HUES64 (cell line): ENCODE data around the gene LCN6.

Experiments
- H3K27ac ChIP-seq: 2 replicates; pipeline ENCODE4 v1.7.0; 2013; ENCODE audit warnings: low read depth, low read length, inconsistent platforms
- H3K27me3 ChIP-seq: 2 replicates; pipeline ENCODE4 v1.6.1; 2013; ENCODE audit warnings: mild to moderate bottlenecking, low read length; ENCODE audit not compliant: insufficient read depth
- H3K36me3 ChIP-seq: 2 replicates; pipeline ENCODE4 v1.6.1; 2013; ENCODE audit warnings: mild to moderate bottlenecking, low read length; ENCODE audit not compliant: insufficient read depth
- H3K4me1 ChIP-seq: 2 replicates; pipeline ENCODE4 v1.6.1; 2013; ENCODE audit warnings: mild to moderate bottlenecking, low read length, moderate library complexity; ENCODE audit not compliant: insufficient read depth
- H3K4me3 ChIP-seq: 2 replicates; pipeline ENCODE4 v1.5.1; 2013; ENCODE audit warnings: mild to moderate bottlenecking, low read length, moderate library complexity
- H3K9ac ChIP-seq: 2 replicates; pipeline ENCODE4 v1.6.1; 2013; ENCODE audit warnings: mild to moderate bottlenecking, low read depth, low read length
- H3K9me3 ChIP-seq: 2 replicates; pipeline ENCODE4 v1.6.1; 2013; ENCODE audit warnings: low read depth, low read length; ENCODE audit not compliant: insufficient read depth
- whole genome bisulfite sequencing: fragments of 150-250, 120-280 bp; methylation state at CpG from one replicate; pipeline ENCODE4 v1.1.7; 2013; ENCODE audit warnings: missing lambda C conversion rate; 5-methylcytosine and 5-hydroxymethylcytosine counted together

LCN6 gene

DNA sequence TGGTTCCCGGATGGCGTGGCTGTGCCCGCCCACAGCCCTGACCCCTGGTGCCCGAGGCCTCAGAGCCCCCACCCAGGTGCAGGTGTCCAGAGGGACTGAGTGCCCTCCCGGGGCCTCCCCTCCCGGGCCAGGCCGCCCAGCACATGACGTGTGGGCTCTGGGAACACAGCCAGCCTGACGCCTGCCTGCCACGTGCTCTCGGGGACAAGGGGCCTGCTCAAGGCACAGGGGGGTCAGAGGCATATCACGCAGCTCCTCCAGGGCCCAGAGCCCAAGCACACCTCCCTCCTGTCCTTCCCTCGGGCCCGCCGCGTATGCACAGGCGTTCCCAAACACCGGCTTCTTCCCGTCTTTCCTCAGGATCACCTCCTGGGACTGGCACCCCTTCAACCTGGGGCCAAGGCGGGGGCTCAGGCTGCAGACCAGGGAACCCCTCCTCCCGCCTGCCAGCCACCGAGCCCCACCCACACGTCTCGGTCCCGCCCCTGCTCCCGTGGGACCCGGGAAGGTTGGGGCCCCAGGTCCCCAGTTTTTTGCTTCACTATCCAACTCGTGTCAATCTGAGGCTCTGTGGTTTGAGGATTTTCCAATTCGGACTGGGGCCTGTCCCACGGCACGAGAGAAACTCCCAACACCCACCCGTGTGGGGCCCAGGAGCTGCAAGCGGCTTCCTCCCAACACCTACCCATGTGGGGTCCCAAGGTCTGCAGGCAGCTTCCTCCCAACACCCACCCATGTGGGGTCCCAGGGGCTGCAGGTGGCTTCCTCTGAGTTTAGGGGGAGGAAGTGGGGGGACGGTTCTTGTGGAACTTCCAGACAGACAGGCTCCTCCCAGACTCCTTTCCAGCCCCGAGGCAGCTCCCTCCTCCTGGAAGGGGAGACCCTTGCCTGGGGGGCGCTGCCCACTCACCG, 7.1 kb downstream of the LCN6 start:
- Histone ChIP-seq H3K36me3 (no peaks in the 10 kb centered on the region), H3K4me3 (no peak overlapping the region), H3K9me3 (no peaks in the 10 kb centered on the region), H3K4me1 (no peaks in the 10 kb centered on the region), H3K27ac (no peak overlapping the region), H3K27me3 (no peaks in the 10 kb centered on the region), H3K9ac (no peak overlapping the region)
- WGBS = 84% methylated on average over 37 of the region's 37 CpGs

- Histone ChIP-seq H3K9me3 (no peaks in the 10 kb centered on the region), H3K4me3 (no peak overlapping the region), H3K9ac (no peak overlapping the region), H3K27me3 (no peaks in the 10 kb centered on the region), H3K27ac (no peak overlapping the region), H3K36me3 (no peaks in the 10 kb centered on the region), H3K4me1 (no peaks in the 10 kb centered on the region)
- WGBS = 90% methylated on average over 16 of the region's 16 CpGs
Observed at GRCh38 chr9:136740491-136740890, 7.8 kb downstream of the LCN6 start.

- no peaks in the 10 kb centered on the region for H3K27me3 ChIP-seq
- H3K27ac ChIP-seq = no peak overlapping the region
- 92% methylated on average over 11 of the region's 11 CpGs for WGBS
- no peak overlapping the region for H3K9ac ChIP-seq
- no peaks in the 10 kb centered on the region for H3K9me3 ChIP-seq
- H3K4me1 ChIP-seq = no peaks in the 10 kb centered on the region
- H3K4me3 ChIP-seq = no peak overlapping the region
- no peaks in the 10 kb centered on the region for H3K36me3 ChIP-seq
Observed at GRCh38 chr9:136740069-136740468, 8.3 kb downstream of the LCN6 start.

- 90% methylated on average over 23 of the region's 23 CpGs for WGBS
- Histone ChIP-seq H3K4me3 (no peak overlapping the region), H3K27ac (no peak overlapping the region), H3K4me1 (no peaks in the 10 kb centered on the region), H3K9me3 (no peaks in the 10 kb centered on the region), H3K9ac (no peak overlapping the region), H3K36me3 (no peaks in the 10 kb centered on the region), H3K27me3 (no peaks in the 10 kb centered on the region)
Observed at GRCh38 chr9:136739509-136739908, 8.8 kb downstream of the LCN6 start.

GRCh38 chr9:136738960-136739359, 9.4 kb downstream of the LCN6 start:
- no peaks in the 10 kb centered on the region for H3K27me3 ChIP-seq
- H3K9me3 ChIP-seq = no peaks in the 10 kb centered on the region
- H3K9ac ChIP-seq = no peak overlapping the region
- H3K4me1 ChIP-seq = no peaks in the 10 kb centered on the region
- no peaks in the 10 kb centered on the region for H3K36me3 ChIP-seq
- WGBS = 93% methylated on average over 20 of the region's 20 CpGs
- H3K27ac ChIP-seq = no peak overlapping the region
- no peak overlapping the region for H3K4me3 ChIP-seq

- no peaks in the 10 kb centered on the region for H3K9me3 ChIP-seq
- no peaks in the 10 kb centered on the region for H3K4me1 ChIP-seq
- WGBS = 91% methylated on average over 21 of the region's 21 CpGs
- H3K27me3 ChIP-seq = no peaks in the 10 kb centered on the region
- no peaks in the 10 kb centered on the region for H3K36me3 ChIP-seq
- no peak overlapping the region for H3K27ac ChIP-seq
- no peak overlapping the region; the same call in 1 of the 2 replicates for H3K9ac ChIP-seq
- H3K4me3 ChIP-seq = no peak overlapping the region
Observed at GRCh38 chr9:136735812-136736480, 12.4 kb downstream of the LCN6 start.

DNA sequence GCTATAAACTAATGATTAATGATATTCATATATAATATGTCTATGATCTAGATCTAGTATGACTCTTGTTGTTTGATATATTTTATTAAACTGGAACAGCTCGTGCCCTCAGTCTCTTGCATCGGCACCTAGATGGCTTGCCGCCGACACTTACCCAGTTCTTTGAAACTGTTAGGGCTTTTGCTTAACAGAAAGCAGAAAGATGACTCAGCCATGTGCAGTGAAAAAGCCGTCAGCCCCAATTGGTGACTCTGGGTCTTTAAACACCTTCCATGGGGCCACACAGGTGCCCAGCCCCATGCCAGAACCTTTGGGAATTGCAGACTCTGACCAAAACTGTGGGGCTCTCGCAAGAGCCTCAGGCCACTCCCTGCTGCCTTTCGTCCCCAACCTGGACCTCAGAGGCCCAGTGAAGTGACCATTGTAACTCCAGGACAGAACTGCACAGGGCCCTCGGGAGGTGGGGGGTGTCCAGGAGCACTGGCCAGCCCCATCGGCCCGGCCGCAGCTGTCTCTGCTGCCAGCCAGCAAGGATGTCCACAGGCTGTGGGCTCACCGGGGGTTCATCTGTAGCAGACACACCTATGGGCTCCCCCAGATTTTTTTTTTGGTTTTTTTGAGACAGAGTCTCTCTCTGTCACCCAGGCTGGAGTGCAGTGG, 13.4 kb downstream of the LCN6 start:
- 85% methylated on average over 12 of the region's 12 CpGs for WGBS
- Histone ChIP-seq H3K27me3 (no peaks in the 10 kb centered on the region), H3K9ac (no peak overlapping the region), H3K27ac (no peak overlapping the region), H3K4me3 (no peak overlapping the region), H3K9me3 (no peaks in the 10 kb centered on the region), H3K36me3 (no peaks in the 10 kb centered on the region), H3K4me1 (no peaks in the 10 kb centered on the region)

- H3K27ac ChIP-seq = no peak overlapping the region
- H3K9me3 ChIP-seq = no peaks in the 10 kb centered on the region
- no peak overlapping the region for H3K4me3 ChIP-seq
- no peak overlapping the region for H3K9ac ChIP-seq
- no peaks in the 10 kb centered on the region for H3K4me1 ChIP-seq
- H3K27me3 ChIP-seq = peaks cover 10% of the 10 kb centered on the region
- 94% methylated on average over 12 of the region's 12 CpGs for whole genome bisulfite sequencing
- no peaks in the 10 kb centered on the region for H3K36me3 ChIP-seq
Observed at GRCh38 chr9:136733611-136734010, 14.7 kb downstream of the LCN6 start.

DNA sequence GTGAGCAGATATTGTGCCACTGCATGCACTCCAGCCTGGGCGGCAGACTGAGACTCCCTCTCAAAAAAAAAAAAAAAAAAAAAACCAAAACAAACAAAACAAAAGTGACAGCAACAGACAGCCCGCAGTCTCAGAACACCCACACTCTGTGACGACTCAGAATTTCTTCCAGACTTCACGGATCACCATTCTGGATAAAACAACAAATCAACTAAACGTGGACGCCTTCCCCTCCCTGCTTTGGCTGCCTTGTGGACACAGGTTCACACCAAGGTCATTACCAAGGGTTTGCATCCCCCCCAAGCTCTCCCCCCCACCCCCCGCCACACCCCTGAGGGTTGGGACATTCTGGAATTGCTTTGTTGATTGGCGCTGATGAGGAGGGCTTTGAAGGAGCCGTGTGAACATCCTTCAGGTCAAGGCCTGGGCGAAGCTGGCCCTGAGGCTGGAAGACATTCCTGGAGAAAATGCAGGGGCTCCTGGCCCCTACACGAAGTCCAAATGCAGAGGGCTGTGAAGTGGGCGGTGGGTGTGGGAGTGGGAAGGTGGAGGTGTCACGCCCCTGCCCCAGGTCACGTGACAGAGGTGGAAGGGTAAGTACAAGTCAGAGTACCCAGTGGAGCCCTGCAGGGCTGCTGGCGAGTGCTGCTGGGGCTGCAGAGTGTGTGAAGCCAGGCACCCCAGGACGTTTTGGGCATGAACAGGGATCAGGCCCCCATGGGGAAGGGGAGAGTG, 15.7 kb downstream of the LCN6 start:
- Histone ChIP-seq H3K27ac (no peak overlapping the region), H3K27me3 (peaks cover 13% of the 10 kb centered on the region), H3K9ac (no peak overlapping the region), H3K4me3 (no peak overlapping the region), H3K9me3 (no peaks in the 10 kb centered on the region), H3K4me1 (no peaks in the 10 kb centered on the region), H3K36me3 (no peaks in the 10 kb centered on the region)
- 69% methylated on average over 15 of the region's 16 CpGs for WGBS

DNA sequence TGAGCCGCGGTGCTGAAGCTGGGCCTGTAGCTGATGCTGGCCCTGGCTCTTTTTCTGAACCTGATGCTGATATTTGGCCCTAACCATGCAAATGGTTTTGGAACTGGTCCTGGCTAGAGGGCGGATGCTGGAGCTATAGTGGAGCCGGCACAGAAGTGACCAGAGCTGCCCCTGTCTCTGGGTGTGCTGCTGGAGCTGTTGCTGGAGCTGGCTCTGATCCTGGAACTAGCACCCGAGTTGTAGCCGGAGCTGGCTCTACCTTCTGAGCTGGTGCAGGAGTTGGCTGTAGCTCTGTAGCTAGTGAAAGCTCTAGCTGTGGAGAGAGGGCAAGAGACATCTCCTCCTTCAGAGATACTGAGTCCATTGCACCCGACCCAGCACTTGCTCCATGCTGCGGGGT, 18.4 kb downstream of the LCN6 start:
- H3K9ac ChIP-seq = no peak overlapping the region
- H3K27me3 ChIP-seq = peaks cover 13% of the 10 kb centered on the region
- no peaks in the 10 kb centered on the region; the same call in 1 of the 2 replicates for H3K4me1 ChIP-seq
- WGBS = 93% methylated on average over 8 of the region's 8 CpGs
- H3K36me3 ChIP-seq = peaks cover 20% of the 10 kb centered on the region
- no peak overlapping the region for H3K4me3 ChIP-seq
- no peak overlapping the region for H3K27ac ChIP-seq
- no peaks in the 10 kb centered on the region for H3K9me3 ChIP-seq
